Measurements from ENCODE around the gene BCAP31.

Gene BCAP31

DNA sequence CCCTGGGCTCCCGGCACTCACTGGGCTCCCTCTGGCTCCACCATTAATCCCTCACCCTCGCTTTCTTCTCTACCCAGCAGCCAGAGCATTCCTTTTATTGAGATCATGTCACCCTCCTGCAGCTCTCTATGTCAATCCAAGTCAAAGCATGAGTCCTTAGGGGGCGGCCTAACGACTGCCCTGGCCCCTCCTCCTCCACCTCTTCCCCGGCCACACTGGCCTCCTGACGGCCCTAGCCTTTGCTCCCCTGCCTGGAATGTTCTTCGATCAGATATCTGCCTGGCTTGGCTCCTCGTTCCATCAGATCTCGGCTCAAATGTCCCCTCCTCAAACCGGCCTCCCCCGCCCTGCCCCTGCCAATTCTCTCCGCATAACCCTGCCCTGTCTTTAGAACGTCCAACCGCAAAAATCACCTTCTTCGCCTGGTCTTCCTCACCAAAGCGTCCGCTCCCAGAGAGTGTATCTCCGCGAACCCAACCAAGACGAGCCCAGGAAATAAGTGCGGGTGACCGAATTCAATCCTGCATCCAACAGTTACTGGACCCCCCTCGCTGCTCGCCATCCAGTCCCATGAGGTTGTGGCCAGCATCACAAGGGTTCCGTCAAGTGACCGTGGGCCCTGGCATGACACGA is 49.9 kb downstream of the BCAP31 start:
- DNase-seq (ENCODE audit: low read depth) = no peak

DNA sequence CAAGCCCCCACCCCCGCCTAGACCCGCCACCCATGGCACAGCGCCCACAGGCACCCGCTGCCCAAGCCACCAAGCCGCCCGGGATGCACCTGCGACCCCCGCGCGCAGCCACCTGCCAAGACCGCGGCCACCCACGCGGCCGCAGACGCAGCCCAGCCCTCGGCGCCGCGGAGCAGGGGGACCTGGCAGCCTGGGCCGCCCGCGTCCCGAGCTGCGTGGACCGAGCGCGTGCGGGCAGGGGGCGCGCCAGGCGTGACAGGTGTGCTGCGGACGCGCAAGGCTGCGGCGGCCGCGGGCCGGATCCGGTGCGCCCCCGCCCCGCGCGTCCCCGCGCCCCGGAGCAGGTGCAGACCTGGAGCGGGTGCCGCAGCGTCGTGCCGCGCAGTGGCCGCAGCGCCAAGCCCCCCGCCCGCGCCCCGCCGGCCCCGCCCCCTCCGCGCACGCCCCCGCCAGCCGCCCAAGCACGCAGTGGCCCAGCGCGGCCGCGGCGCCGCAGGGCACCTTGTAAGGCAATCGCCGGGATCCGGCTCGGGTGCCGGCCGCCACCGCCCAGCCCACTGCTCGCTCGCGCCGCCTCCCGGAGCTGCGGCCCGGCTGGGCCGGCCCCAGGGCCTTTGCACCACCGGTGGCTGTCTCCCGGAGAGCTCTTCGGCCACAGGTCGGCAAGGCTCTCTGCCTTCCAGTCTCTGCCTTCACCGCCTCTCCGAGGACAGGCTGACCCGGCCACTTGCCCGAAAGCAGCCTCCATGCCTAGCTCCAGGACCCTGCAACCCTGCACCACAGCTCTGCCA is 50.6 kb downstream of the BCAP31 start, which contains the start of gene PNCK:
PNCK (minus strand) TSS at position 386 of the 791 bp plus-strand sequence. CDS start 737 bp downstream, outside the sequence.
- DNase-seq (ENCODE audit: low read depth) = no peak

DNA sequence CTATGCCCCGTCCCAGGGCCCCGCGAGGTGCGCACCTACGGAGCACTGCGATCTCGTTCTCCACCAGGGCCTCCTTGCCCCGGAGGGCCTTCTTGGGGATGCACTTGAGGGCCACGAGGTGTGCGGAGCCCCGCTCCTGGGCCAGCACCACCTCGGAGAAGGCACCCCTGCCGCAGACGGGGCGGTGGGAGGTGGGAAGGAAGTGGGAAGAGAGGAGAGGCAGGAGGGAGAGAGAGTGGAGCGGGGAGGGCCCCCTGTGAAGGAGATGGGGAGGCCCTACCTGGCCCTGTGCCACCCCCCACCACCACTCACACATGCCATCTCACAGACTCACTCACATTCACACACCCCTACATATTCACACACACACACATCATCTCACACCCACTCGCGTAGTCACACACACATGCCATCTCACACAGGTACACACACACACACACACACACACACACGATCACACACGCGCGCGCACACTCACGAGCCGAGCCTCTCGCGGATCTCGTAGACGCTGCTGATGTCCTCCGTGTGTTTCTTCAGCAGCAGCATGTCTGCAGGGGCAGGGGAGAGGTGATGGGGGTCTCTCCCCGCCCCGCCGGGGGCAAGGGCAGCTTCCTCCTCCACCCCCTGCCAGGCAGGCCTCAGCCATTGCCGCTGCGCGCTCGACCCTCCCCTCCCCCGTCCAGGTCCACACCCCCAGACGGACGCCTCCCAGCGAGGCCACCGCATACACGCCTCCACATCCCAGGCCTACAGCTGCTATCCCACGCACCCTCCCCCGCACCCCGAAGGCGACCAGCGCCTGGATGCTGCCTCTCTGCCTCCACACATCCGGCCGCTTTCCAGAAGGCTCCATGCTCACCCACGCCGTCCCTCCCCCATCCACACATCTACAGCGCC is 51.4 kb downstream of the BCAP31 start:
- no peak for DNase-seq (ENCODE audit: low read depth)

DNA sequence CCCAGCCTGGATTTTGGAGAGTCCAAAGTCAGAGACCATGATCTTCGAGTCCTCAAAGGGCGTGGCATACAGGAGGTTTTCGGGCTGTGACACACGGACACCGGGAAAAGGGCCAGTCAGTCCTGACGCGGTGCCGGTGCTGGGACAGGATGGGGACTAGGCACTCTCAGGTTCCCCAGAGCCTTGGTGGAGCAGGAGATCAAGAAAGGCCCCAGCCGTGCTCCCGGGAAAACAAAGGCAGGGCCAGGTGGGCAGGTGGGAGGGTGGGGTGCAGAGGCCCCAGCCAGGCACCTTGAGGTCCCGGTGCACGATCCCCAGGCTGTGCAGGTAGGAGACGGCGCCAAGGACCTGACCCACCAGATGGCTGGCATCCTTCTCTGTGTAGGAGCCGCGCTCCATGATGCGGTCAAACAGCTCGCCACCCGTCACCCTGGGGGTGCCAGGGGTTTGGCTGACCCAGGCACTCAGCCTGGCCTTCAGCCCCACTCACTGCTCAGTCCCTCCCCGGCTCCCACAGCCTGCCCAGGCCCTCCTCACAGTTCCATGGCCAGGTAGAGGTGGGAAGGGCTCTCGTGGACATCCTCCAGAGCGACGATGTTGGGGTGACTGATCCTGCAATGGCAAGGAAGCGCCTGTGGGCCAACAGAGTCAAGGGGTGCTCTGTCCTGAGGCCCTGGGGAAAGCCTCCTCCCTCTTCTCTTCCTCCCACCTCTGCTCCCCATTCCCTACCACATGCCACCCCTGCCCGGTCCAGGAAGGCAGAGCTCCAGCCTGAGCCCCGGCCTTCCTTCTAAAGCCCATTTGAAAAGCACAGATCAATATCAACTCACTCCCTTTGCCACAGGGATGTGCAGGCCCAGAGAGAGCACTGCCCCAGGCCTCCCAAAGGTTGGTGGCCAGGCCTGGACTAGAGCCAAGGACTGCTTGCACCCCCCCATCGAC is 52.3 kb downstream of the BCAP31 start:
- no peak for DNase-seq (ENCODE audit: low read depth)

DNA sequence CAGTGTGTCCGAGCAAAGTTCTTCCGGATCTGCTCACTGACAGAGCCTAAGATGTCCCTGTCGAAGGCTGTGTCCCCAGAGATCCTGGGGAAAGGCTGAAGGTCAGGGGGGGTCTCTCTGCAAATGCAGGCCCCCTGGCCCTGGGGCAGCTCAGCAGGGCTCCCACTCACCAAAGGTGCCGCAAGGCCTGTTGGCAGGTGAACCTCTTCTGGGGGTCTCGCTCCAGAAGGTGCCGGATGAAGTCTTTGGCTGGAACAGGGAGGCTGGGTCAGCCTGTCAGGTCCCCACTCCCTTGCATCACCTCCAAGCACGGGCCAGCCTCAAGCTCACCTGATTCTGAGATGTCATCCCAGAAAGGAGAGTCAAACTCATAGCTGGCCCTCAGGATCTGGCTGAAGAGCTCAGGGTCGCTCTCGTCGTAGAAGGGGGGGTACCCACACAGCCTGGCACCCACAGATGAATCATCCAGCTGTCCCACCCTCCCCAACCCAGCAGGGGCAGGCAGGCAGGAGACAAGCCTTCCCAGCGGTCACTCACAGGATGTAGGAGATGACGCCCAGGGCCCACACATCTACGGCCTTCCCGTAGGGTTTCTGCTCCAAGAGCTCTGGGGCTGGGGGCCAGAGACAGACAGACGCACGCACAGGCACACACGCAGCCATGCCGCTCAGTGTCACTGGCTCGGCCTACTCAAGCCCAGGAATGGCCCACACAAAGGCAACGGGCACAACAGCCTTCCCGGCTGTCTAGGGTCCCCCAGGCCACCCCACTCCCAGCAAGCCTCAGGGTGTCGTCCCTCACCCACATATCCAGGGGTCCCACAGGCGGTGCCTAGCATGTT is 53.2 kb downstream of the BCAP31 start:
- DNase-seq (ENCODE audit: low read depth) = no peak

DNA sequence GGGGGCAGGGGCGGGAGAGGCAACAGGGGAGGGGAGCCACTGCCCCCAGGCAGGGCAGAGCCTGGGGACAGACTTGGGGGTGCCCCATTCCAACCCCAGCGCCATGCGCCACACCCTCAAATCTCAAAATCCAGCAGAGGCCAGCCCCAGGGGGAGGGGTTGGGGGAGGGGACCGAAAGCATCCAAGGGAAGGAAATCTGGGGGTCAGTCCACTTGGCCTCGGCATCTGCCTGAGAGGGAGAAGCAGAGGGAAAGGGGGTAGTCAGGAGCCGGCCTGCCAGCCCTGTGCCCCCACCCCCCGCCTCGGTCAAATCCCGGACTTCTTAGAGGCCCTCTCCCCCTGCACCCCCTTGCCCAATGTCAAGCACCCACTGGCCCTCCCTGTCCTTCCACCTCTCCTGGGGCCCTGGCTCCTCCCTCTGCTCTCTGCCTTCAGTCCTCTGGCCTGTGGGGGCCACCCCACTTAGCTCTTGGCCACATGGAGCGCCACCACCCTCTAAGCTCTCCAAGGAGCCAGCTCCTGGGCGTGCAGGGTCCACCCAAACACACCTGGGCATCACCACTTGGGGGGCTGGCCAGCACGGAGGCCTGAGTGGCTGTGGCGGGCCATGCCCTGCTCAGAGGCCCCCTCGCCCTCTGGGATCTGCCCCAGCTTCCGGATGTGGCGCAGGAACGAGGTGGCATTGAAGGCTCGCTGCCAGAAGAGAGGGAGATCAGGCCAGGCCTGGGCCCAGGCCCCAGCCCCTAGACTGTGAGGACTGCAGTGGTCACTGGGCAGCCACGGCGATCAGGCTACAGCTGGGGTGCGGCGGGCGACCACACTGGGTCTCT is 54.1 kb downstream of the BCAP31 start:
- DNase-seq (ENCODE audit: low read depth) = no peak

DNA sequence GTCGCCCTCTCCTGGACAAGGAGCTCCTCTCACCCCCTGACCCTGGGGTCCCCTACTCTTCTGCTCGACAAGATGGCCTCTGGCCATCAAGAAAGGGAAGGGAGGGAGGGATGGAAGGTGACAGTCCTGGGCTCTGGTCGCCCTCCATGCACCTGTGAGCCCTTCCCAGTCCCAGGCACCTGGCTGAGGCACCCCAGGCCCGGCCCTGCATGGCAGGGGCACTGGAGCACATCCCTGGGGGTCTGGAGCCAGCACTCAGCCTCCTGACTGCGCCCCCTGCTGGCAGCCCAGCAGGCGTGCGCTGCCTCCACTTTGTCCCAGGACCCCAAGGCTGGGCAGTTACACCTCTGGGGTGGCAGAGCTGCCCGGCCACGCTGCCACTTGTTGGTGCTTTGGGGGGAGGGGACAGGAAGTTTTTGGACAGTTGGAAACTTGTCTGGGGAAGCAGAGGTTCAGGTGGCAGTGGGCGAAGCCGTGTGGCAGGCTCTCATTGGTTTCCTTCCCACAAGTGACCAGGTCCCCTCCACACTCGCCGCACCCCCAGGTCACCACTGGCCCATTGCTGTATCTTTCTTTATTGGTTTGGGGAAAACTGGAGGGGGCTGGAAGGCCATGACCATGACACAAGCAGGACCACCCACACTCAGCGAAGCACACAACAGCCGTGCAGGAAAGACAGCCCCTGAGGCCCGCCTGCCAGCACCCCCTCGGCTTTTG is 54.9 kb downstream of the BCAP31 start:
- peak; percentile 22 for DNase-seq (ENCODE audit: low read depth)

DNA sequence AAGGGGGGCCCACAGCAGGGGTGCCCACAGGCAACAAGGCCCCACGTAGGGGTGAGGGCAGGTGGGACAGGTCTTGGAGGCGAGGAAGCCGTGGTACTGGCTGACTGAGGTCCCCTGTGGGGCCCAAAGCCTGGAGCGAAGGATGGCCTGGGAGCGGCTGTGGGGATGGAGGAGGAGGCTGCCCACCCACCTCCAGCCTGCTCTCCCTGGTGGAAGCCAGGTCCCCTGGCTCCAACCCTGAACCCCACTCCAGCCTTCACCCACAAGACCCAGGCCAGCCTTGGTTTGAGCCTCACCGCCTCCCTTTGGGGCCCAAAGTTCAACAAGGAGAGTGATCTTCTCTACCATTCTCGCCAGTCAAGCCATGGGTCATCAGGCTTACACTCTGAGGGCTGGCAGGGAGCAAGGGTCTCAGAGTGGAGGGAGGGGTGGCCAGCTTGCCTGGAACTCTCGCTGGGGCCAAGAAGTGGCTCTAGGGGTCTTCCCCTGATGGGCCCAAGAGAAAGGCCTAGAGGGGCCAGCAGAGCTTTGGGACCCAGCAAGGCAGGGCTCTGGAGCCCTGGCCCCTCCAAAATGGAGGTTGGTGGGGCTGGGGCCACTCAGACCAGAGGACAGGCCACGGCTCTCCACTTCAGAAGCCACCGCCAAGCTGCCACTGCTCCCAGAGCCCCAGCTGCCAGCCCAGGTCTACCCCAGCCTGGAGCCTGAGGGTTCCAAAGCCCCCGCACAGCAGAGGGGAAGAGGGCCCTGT is 55.6 kb downstream of the BCAP31 start:
- DNase-seq (ENCODE audit: low read depth) = no peak

DNA sequence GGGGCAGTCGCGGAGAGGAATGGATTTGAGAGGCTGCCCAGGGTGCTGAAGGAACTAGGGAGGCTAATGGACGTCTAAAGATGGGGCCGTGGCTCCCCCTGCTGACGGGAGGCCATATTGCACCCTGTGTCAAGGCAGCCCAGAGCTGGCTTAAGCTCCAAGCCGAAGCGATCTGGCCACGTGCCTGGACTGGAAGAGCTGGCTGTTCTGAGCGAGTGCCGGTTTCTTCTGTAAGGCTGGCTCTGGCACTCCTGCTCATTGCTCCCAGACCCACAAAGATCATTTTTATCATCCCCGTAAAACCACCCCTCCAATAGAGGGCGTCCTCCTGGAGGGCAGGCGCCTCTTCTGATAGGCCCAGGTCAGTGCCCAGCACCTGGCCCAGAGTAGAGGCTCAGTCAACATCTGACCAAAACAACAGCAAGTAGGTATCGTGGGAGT is 56.2 kb downstream of the BCAP31 start:
- peak; percentile 61 for DNase-seq (ENCODE audit: low read depth)

DNA sequence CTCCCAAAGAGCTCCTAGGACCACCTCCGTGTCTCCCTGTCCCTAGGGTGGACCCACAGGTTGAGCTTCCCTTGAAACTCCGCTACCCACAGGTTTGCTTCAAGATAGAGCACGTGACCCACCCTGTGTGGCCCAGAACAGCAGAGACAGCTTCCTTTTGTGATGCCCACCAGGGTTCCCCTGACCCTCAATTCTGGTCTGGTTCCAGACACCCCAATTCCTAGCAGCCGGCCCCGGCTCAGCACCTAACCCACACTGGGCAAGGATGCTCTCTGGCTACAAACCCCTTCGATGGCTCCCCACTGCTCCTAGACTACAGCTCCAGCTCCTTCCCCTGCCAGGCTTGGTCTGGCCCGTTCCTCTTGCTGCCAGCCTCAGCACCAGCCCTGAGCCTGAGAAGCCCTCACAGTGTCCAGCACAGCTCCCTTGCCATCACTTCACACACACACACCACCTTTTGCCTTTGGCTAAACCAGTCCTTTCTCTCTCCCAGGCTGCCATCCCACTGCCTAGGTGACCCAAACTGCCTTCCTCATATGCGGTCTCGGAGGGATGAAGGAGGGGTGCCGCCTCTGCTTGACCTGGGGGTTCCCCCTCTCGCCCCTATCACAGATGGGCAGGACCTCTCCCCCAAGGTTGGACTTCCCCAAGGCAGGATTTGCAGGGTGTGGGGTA is 56.8 kb downstream of the BCAP31 start:
- no peak for DNase-seq (ENCODE audit: low read depth)

DNA sequence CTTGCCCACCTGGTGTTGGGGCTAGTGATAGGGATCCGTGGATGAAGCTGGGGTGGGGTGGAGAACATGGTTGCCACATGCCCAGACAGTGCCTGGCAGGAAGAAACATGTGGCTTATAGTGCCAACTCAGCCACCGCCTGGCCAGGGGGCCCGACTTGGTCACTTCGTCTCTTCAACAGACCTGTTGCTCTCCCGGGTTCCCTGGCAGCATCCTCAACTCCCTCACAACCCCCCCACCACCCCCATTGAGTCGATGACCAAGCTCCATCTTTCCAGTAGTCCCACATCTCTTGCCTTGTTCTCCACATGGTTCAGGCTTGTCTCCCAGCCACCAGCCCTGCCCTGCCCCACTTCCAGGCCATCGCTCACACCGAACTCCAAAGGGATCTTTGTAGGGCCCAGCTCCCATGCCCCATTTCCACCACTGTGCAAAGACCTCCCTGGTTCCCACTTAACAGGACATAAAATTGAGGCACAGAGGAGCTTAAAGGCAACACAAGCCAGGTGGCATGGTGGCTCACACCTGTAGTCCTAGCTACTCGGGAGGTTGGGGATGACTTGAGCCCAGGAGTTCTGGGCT is 58.4 kb downstream of the BCAP31 start:
- DNase-seq (ENCODE audit: low read depth) = no peak

DNA sequence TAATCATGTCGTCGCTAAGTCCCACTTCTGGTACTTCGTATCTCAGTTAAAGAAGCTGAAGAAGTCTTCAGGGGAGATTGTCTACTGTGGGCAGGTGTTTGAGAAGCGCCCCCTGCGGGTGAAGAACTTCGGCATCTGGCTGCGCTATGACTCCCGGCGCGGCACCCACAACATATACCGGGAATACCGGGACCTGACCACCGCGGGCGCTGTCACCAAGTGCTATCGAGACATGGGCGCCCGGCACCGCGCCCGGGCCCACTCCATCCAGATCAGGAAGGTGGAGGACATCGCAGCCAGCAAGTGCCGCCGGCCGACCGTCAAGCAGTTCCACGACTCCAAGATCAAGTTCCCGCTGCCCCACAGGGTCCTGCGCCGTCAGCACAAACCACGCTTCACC is 61.9 kb downstream of the BCAP31 start:
- DNase-seq (ENCODE audit: low read depth) = peak; percentile 33

DNA sequence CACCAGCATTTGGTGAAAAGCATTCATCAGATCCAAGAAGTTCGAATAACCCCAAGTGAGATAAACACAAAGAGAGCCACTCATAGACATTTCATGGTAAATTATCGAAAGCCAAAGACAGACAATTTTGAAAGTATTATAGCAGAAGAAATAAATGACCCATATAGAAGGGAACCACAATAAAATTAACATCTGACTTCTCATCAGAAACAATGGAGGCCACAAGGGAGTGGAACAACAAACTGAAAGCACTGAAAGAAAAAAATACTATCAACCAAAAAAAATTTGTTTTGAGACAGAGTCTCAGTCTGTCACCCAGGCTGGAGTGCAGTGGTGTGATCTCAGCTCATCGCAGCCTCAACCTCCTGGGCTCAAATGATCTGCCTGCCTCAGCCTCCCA is 64.9 kb downstream of the BCAP31 start:
- DNase-seq (ENCODE audit: low read depth) = no peak

DNA sequence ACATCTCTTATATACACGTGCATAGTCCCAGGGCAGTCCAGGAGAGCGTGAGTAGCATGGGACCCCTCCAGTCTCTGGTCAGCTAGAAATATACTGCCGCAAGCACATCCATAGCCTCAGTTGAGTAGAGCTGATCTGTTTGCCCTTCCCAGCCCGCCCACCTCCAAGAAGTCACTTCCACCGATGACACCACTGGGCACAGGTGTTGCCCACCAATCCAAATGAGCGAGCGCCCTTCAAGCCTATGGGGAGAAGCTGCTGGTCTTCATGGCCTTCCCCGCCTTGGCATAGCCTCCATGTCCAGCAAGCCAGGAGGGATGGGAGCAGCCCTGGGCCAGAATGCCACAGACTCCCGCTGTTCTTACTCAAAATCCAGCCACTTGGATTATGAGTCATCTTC is 67.0 kb downstream of the BCAP31 start:
- no peak for DNase-seq (ENCODE audit: low read depth)

DNA sequence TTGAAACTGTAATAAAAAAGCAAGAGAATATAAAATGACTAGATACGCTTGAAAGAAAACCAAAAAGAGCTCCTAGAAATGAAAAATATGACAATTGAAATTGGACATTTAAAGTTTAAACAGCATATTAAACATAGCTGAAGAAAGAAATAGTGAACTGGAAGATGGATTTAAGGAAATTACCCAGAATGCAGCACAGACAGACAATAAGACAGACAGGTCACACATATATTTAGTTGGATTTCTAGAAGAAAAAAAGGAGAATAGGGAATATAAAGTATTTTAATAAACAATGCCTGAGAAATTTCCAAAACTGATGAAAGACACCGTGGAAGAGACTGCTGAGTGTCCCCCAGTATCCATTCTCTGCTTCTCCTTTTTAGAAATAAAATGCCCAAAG is 70.6 kb downstream of the BCAP31 start:
- no peak for DNase-seq (ENCODE audit: low read depth)

DNA sequence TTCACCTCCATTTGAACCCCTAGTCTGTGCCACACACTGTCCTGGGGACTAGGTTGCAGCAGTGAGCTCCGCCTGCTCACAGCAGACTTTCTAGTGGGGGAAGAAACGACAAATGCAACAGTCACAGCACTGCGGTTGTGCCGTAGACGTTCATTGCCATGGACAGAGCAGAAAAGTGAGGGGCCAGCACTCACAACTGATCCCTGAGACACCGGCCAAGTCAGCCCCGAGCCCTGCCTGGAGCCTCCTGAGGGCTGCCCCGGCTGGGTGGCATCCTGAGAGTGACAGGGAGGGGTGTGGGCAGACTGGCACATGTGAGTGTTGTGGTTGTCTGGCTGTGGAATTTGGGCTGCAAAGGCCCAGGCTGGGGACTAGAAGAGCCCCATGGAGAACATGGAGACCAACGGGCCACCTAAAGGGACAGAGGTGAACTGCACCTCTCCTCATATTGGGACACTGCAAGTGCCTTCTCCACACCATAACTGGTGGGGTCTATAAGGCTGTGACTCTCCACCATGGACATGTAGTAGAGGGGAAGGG is 72.6 kb downstream of the BCAP31 start:
- DNase-seq (ENCODE audit: low read depth) = no peak

DNA sequence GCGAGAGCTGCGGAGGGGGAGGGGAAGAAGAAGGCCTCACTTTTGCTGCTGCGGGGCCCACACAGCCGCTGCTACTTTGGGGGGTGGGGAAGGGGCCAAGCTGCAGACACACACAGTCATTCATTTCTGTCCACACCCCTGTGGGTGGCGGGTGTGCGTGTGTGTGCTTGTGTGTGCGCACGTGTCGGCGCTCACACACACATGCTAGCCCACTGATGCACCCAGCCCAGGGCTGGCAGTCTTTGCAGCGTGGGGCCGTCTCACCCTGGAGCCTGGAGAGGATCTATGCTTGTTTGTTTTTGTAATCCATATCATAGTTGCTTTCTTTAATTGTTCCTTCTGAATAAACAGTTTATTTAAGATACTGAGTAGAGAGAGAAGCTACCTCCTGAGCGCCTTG is 73.2 kb downstream of the BCAP31 start:
- no peak for DNase-seq (ENCODE audit: low read depth)
